ENCODE data around the gene CLEC4G.

- TF ChIP-seq CTCF (IDR thresholded peaks at IDR 0.05) (no peak), POLR2A (IDR thresholded peaks at IDR 0.05) (no peak)
Observed at GRCh38 chr19:7739211-7739755, 7.4 kb upstream of the CLEC4G start.
